ENCODE measurements around the gene RPL35.

GRCh38 chr9:124809741-124810500 is 51.8 kb downstream of the RPL35 start:
- TF ChIP-seq POLR2A (IDR thresholded peaks at IDR 0.05; ENCODE audit: low read depth) = no peak
- no peak for TF ChIP-seq CTCF (IDR thresholded peaks at IDR 0.05)
